Mesenteric fat pad (tissue), 1 donor: Measurements from ENCODE around the gene PRR4. TPM values are rescaled to one million over a fixed set of nuclear protein-coding genes. Genes with fewer than 3 reads are reported as not detected.

ENCODE experiments used
- DNase-seq: peaks from one replicate; pipeline ENCODE4 v3.0.0-alpha.2; 2020; ENCODE audit warnings: low spot score
- long read RNA-seq: library from polyadenylated mRNA; unstranded; transcript quantifications from one replicate; pipeline ENCODE4 v2.0.0, GENCODE V29; 2020
- total RNA-seq: library from RNA; stranded (reverse); fragmentation: NEBNext Ultra II Directional; extraction: Animal tissue kit (Norgen Biotek cat#: 25700); gene quantifications from one replicate; pipeline ENCODE4 v1.2.1, GENCODE V29; 2021
- donor health status: DM: yes; HTN: yes; CAD: no.

Gene PRR4
- total RNA-seq, result 0.93 TPM
- long read RNA-seq, result 0 reads

GRCh38 chr12:10849425-10849878 lies at the start of gene PRR4:
Gene PRR4, minus strand, starts transcription at chr12:10849475. Its CDS starts 38 bp downstream, at chr12:10849437.
- DNase-seq, result no peak

GRCh38 chr12:10896854-10897253 lies 47.6 kb upstream of the PRR4 start:
- no peak for DNase-seq

- DNase-seq, result no peak
Measured at GRCh38 chr12:10891937-10892336, 42.7 kb upstream of the PRR4 start.

DNA sequence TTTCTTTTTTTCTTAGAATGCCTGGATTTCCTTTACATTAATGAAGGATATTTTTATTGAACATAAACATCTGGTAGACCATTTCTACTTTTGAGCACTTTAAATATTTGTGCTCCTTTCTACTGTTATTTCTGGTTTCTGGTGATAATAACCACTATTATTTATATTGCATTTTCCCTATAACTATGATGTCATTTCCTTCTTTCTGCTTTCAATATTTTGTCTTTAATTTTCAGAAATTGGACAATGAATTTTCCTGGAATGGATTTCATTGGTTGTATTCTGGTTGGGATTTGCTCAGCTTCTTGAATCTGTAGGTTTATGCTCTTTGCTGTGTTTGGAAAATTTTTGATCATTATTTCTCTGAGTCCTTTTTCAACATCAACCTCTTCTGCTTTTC lies 40.0 kb upstream of the PRR4 start:
- no peak for DNase-seq

GRCh38 chr12:10884086-10884725 lies 34.9 kb upstream of the PRR4 start, which contains the start of gene PRH1:
Gene PRH1, minus strand, starts transcription at chr12:10884255. Its CDS starts 38 bp downstream, at chr12:10884217.
- DNase-seq, result no peak

- DNase-seq, result no peak
Measured at GRCh38 chr12:10873378-10873777, 24.1 kb upstream of the PRR4 start.

DNA sequence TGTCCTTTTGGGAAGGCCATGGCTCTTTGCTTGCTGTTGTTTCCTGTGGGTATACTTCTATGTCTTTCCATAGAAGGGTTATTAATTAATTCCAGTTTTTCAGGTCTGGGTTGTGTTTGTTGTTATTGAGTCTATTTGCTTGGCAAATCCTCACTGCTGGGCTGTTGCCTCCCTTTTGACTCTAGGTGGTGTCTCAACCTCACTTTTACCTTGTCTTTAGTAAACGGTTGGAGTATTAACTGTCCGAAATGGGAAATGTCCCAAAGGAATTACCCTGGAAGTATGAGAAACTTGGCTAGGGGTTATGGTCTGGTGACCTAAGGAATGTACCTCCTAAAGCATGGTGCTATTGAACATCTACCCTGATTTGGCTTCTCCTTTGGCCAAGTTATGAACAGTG lies 18.1 kb upstream of the PRR4 start:
- no peak for DNase-seq

- DNase-seq, result no peak
Measured at GRCh38 chr12:10863512-10864218, 14.4 kb upstream of the PRR4 start.

GRCh38 chr12:10861366-10861765 lies 12.1 kb upstream of the PRR4 start:
- DNase-seq, result no peak

GRCh38 chr12:10855807-10856206 lies 6.5 kb upstream of the PRR4 start:
- no peak for DNase-seq

DNA sequence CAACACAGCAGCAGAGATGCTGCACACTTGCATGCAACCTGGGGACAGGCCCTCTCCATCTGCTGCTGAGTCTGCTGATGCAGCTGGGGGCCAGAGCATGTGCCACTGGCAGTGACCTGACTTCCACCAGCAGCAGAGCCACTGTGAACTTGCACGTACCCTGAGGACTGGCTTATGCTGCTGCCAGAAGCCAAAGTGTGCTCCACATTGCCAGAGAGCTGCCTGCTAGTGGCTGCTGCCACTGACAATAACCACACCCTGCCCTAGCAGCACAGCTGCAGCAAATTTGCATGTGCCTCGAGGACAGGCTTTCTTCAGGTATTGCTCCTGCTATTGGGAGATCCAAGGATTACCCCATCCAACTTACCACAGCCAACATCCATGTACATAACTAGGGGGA lies 4.5 kb upstream of the PRR4 start:
- no peak for DNase-seq

GRCh38 chr12:10851243-10851858 lies 2.1 kb upstream of the PRR4 start:
- DNase-seq, result no peak

DNA sequence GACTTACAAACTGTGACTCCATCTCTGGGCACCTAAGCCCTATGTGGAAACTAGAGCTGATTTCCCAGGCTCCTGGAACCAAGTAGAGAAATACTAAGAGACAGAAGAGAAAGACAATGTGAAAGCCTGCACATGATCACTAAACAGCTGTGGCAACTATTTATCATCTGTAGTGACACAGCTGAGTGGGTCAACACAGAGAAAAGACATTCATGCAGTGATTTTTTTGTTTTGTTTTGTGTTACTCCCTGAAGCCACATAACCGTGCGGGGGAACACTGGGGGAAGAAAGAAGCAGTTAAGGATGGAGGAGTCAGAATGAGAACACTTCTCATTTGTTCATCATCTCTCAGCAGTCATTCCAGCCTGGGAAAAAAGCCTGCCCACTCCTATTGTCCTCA lies 1.5 kb downstream of the PRR4 start:
- no peak for DNase-seq

- DNase-seq, result no peak
Measured at GRCh38 chr12:10842862-10843261, 6.4 kb downstream of the PRR4 start.

DNA sequence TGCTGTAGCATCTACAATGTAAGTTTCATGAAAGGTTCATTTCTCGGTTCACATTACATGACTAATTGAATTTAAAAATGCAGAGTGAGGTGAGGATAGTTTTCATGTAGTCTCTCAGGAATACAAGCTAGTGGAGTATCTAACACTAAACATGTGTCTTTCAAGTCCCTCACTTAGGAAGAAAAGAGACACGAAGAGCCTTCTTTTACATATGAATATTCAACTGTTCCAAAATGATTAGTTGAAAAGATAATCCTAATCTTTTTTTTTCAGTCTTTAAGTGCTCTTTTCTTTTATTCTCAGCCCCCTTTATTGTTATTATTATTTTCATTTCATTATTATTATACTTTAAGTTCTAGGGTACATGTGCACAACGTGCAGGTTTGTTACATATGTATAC lies 10.8 kb downstream of the PRR4 start:
- DNase-seq, result no peak

- no peak for DNase-seq
Measured at GRCh38 chr12:10829994-10830393, 19.3 kb downstream of the PRR4 start.

DNA sequence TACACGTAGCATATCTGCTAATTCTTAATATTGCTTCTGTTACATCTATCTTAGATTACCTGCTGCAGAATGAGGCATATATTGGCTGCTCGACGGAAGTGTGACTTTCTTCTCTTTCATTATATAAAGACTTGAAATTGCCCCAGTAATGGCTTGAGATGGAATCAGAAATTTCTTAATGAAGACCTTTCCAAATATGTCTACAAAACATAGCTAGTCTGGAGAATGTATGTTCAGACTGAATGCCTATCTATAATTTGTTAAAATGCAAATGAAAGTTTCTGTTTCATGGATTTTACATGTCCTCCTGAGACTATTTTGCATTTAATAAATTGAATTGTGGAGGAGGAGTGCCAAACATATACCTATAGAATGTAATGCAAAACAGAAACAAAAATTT lies 23.0 kb downstream of the PRR4 start, which contains the start of gene TAS2R10:
Gene TAS2R10 (minus strand): TSS at position 101 of the 400 bp plus-strand sequence. CDS start 89 bp downstream, at position 12.
- no peak for DNase-seq

DNA sequence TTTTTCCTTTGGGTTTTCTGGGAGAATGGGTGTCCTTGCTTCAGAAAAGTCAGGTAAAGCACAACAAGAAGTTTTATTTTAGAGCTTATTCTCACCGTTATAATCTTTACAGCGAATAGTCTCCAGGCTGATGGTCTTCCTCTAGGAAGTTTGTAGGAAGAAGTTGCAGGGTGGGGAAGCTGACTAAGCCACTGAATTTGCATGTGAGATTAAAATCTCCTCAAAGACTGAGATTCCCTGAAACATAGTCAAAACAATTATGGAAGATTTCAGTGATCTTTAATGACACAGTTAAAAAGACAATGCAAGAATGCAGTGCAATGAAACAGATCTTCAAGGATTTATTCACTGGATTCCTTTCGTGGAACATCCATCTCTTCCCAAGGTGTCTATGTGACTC lies 24.3 kb downstream of the PRR4 start:
- DNase-seq, result no peak

GRCh38 chr12:10811883-10812536 lies 37.3 kb downstream of the PRR4 start:
- no peak for DNase-seq

DNA sequence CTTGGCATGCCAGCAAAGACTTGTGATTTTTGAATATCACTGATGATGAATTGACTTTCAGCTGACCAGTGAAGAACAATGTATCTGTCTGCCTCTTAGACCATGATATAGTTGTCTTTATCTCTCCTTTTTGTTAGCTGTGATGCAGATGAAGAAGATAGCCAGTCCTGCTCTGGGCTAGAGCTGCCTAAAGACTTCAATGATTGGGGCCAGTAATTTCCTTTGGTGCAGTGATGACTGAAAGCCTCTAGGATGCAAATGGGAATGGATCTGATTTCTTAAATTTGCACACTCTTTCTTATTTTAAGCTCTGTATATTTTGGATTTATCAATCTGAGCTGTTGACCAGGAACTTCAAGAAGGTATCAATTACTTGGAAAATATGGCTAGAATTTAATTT lies 39.2 kb downstream of the PRR4 start, which contains the start of gene TAS2R9:
Gene TAS2R9 (minus strand): TSS at position 101 of the 400 bp plus-strand sequence. CDS start 93 bp downstream, at position 8.
- DNase-seq, result no peak

- DNase-seq, result no peak
Measured at GRCh38 chr12:10807186-10807585, 42.1 kb downstream of the PRR4 start, which contains the start of gene TAS2R8. Gene TAS2R8, minus strand, starts transcription at chr12:10807286. Its CDS starts 306 bp downstream, at chr12:10806980.
